Neural progenitor cell (in vitro differentiated cells): Measurements from ENCODE around the gene PTPN14. TPM values are rescaled to one million over a fixed set of nuclear protein-coding genes. Genes with fewer than 3 reads are reported as not detected.
A peak's percentile ranks its signal among the peaks of the same experiment; 100 is the strongest.

Experiments used
- DNase-seq: peaks from one replicate; pipeline ENCODE4 v3.0.0-alpha.2; 2016; ENCODE audit warnings: low spot score
- H2AFZ ChIP-seq: fragments of 200-600 bp; sonication (generic); replicated peaks from 2 replicates; pipeline ENCODE4 v1.6.1; 2016; ENCODE audit warnings: antibody characterized with exemption
- H3F3A ChIP-seq: fragments of 200-600 bp; sonication (generic); 2 replicates; pipeline ENCODE4 v1.6.1; 2016; ENCODE audit warnings: antibody characterized with exemption, low read depth
- H3K27ac ChIP-seq: fragments of 200-600 bp; sonication (generic); 2 replicates; pipeline ENCODE4 v1.5.1; 2016; ENCODE audit warnings: mild to moderate bottlenecking
- H3K27me3 ChIP-seq: fragments of 200-600 bp; sonication (generic); 2 replicates; pipeline ENCODE4 v1.6.1; 2016; ENCODE audit warnings: mild to moderate bottlenecking, moderate library complexity
- H3K36me3 ChIP-seq: fragments of 200-600 bp; sonication (generic); 2 replicates; pipeline ENCODE4 v1.5.1; 2016
- H3K4me1 ChIP-seq: fragments of 200-600 bp; sonication (generic); 2 replicates; pipeline ENCODE4 v1.6.1; 2016; ENCODE audit warnings: mixed run types
- H3K4me2 ChIP-seq: fragments of 200-600 bp; sonication (generic); 2 replicates; pipeline ENCODE4 v1.6.1; 2016
- H3K4me3 ChIP-seq: fragments of 200-600 bp; sonication (generic); 2 replicates; pipeline ENCODE4 v1.5.1; 2016
- H3K79me2 ChIP-seq: fragments of 200-600 bp; sonication (generic); 2 replicates; pipeline ENCODE4 v1.6.1; 2016; ENCODE audit warnings: low read depth
- H3K9ac ChIP-seq: fragments of 200-600 bp; sonication (generic); 2 replicates; pipeline ENCODE4 v1.6.1; 2016
- H3K9me3 ChIP-seq: fragments of 200-600 bp; sonication (generic); 2 replicates; pipeline ENCODE4 v1.5.1; 2016; ENCODE audit warnings: low read depth
- H4K20me1 ChIP-seq: fragments of 200-600 bp; sonication (generic); 2 replicates; pipeline ENCODE4 v1.6.1; 2016; ENCODE audit warnings: low read depth
- H3K27ac Mint-ChIP-seq: 3 replicates; pipeline ENCODE4 v1.8.0; 2021; ENCODE audit warnings: mixed read lengths
- H3K27me3 Mint-ChIP-seq: 2 replicates; pipeline ENCODE4 v1.8.0; 2022; ENCODE audit warnings: low read depth, mild to moderate bottlenecking, inconsistent platforms, moderate library complexity, mixed read lengths; ENCODE audit not compliant: insufficient read depth
- H3K36me3 Mint-ChIP-seq: 3 replicates; pipeline ENCODE4 v1.8.0; 2021; ENCODE audit warnings: mixed read lengths
- H3K4me1 Mint-ChIP-seq: 3 replicates; pipeline ENCODE4 v1.8.0; 2021; ENCODE audit warnings: mixed read lengths
- H3K4me3 Mint-ChIP-seq: 3 replicates; pipeline ENCODE4 v1.8.0; 2021; ENCODE audit warnings: mild to moderate bottlenecking, moderate library complexity, mixed read lengths
- H3K9me3 Mint-ChIP-seq: 3 replicates; pipeline ENCODE4 v1.8.0; 2020; ENCODE audit warnings: mixed read lengths
- CTCF ChIP-seq: fragments of 200-600 bp; sonication (generic); IDR thresholded peaks from 2 replicates; pipeline ENCODE4 v1.5.1; 2017; ENCODE audit warnings: antibody characterized with exemption, mild to moderate bottlenecking
- EZH2 ChIP-seq: fragments of 200-600 bp; sonication (generic); IDR thresholded peaks from 2 replicates; pipeline ENCODE4 v1.6.1; 2017; ENCODE audit warnings: antibody characterized with exemption, mild to moderate bottlenecking, moderate library complexity
- EZH2phosphoT487 ChIP-seq: fragments of 200-600 bp; sonication (generic); IDR thresholded peaks from 2 replicates; pipeline ENCODE4 v1.6.1; 2017; ENCODE audit warnings: antibody characterized with exemption
- total RNA-seq: library from RNA; depleted of rRNA; stranded (reverse); fragments of >200 nt; gene quantifications from 2 replicates; pipeline ENCODE4 v1.2.3, GENCODE V29; 2015; ENCODE audit warnings: low replicate concordance

PTPN14 gene
- total RNA-seq, 1 donor from 2014 or later: 28.3 TPM

GRCh38 chr1:214463596-214463995 is 87.8 kb downstream of the PTPN14 start:
- Mint-ChIP-seq H3K36me3 (no peaks in the 10 kb centered on the region), H3K4me1 (peaks cover 19% of the 10 kb centered on the region), H3K27me3 (peaks cover 2% of the 10 kb centered on the region), H3K27ac (no peak overlapping the region), H3K9me3 (no peaks in the 10 kb centered on the region), H3K4me3 (no peak overlapping the region)
- Histone ChIP-seq H3K9me3 (no peaks in the 10 kb centered on the region), H3K36me3 (no peaks in the 10 kb centered on the region), H3K27me3 (no peaks in the 10 kb centered on the region), H3K9ac (no peak overlapping the region), H2AFZ (no peak overlapping the region), H3K79me2 (peaks cover 41% of the 10 kb centered on the region), H3F3A (no peaks in the 10 kb centered on the region), H3K27ac (no peak overlapping the region), H4K20me1 (peaks cover 14% of the 10 kb centered on the region), H3K4me2 (peak overlapping the region; percentile 47), H3K4me1 (peaks cover 17% of the 10 kb centered on the region), H3K4me3 (no peak overlapping the region)
- peak; percentile 44 for DNase-seq
- TF ChIP-seq CTCF (no peak), EZH2 (no peak), EZH2phosphoT487 (no peak)

GRCh38 chr1:214462882-214463281 is 88.5 kb downstream of the PTPN14 start:
- H3K4me3 Mint-ChIP-seq: no peak overlapping the region
- no peaks in the 10 kb centered on the region for H3K9me3 ChIP-seq
- H3K9me3 Mint-ChIP-seq: no peaks in the 10 kb centered on the region
- no peak overlapping the region for H3K4me2 ChIP-seq
- H3K4me1 Mint-ChIP-seq: peaks cover 19% of the 10 kb centered on the region
- H3K9ac ChIP-seq: no peak overlapping the region
- peaks cover 40% of the 10 kb centered on the region for H3K79me2 ChIP-seq
- no peak overlapping the region for H2AFZ ChIP-seq
- H4K20me1 ChIP-seq: peaks cover 14% of the 10 kb centered on the region
- peaks cover 2% of the 10 kb centered on the region for H3K27me3 Mint-ChIP-seq
- no peaks in the 10 kb centered on the region for H3F3A ChIP-seq
- no peaks in the 10 kb centered on the region for H3K27me3 ChIP-seq
- no peaks in the 10 kb centered on the region for H3K36me3 Mint-ChIP-seq
- no peak overlapping the region for H3K27ac ChIP-seq
- no peak overlapping the region for H3K27ac Mint-ChIP-seq
- DNase-seq: no peak
- H3K4me1 ChIP-seq: peaks cover 17% of the 10 kb centered on the region
- no peak overlapping the region for H3K4me3 ChIP-seq
- no peak for TF ChIP-seq EZH2phosphoT487
- no peak for TF ChIP-seq EZH2
- TF ChIP-seq CTCF: no peak
- H3K36me3 ChIP-seq: no peaks in the 10 kb centered on the region

GRCh38 chr1:214461305-214461704 is 90.1 kb downstream of the PTPN14 start:
- Histone ChIP-seq H3K79me2 (peaks cover 40% of the 10 kb centered on the region), H3K27me3 (no peaks in the 10 kb centered on the region), H3K9ac (no peak overlapping the region), H2AFZ (no peak overlapping the region), H4K20me1 (peaks cover 13% of the 10 kb centered on the region), H3K4me2 (no peak overlapping the region), H3K9me3 (no peaks in the 10 kb centered on the region), H3K4me1 (peaks cover 21% of the 10 kb centered on the region), H3K27ac (no peak overlapping the region), H3F3A (no peaks in the 10 kb centered on the region), H3K36me3 (no peaks in the 10 kb centered on the region), H3K4me3 (no peak overlapping the region)
- Mint-ChIP-seq H3K9me3 (no peaks in the 10 kb centered on the region), H3K27ac (no peak overlapping the region), H3K4me1 (peaks cover 21% of the 10 kb centered on the region), H3K4me3 (no peak overlapping the region), H3K36me3 (no peaks in the 10 kb centered on the region), H3K27me3 (peaks cover 2% of the 10 kb centered on the region)
- no peak for DNase-seq
- no peak for TF ChIP-seq EZH2

GRCh38 chr1:214460304-214460916 is 91.0 kb downstream of the PTPN14 start:
- DNase-seq: no peak
- Mint-ChIP-seq H3K4me1 (peaks cover 24% of the 10 kb centered on the region), H3K4me3 (no peak overlapping the region), H3K27ac (peak overlapping the region; percentile 3), H3K27me3 (peaks cover 4% of the 10 kb centered on the region), H3K9me3 (no peaks in the 10 kb centered on the region), H3K36me3 (no peaks in the 10 kb centered on the region)
- H4K20me1 ChIP-seq: peaks cover 13% of the 10 kb centered on the region
- no peak overlapping the region for H3K4me3 ChIP-seq
- H3K27ac ChIP-seq: no peak overlapping the region
- H3F3A ChIP-seq: no peaks in the 10 kb centered on the region
- H3K9ac ChIP-seq: no peak overlapping the region
- H3K4me1 ChIP-seq: peaks cover 28% of the 10 kb centered on the region
- no peak for TF ChIP-seq EZH2
- TF ChIP-seq EZH2phosphoT487: no peak
- no peak for TF ChIP-seq CTCF
- H3K79me2 ChIP-seq: peaks cover 39% of the 10 kb centered on the region
- H3K4me2 ChIP-seq: no peak overlapping the region
- no peak overlapping the region for H2AFZ ChIP-seq
- H3K36me3 ChIP-seq: no peaks in the 10 kb centered on the region
- H3K27me3 ChIP-seq: no peaks in the 10 kb centered on the region
- no peaks in the 10 kb centered on the region for H3K9me3 ChIP-seq
